A204.1 (cell line): ENCODE results near the gene ZBP1.

Source experiments
- FAIRE-seq: peaks from 2 replicates; lab custom pipeline; 2012; peaks lifted over from hg19 to GRCh38; lab: Jason Lieb, UNC

ZBP1 gene

GRCh38 chr20:57596998-57597939, 23.0 kb downstream of the ZBP1 start:
- no peak for FAIRE-seq

GRCh38 chr20:57596358-57596757, 23.9 kb downstream of the ZBP1 start:
- no peak for FAIRE-seq

GRCh38 chr20:57595041-57596030, 24.9 kb downstream of the ZBP1 start:
- no peak for FAIRE-seq

- FAIRE-seq, result no peak
Observed at GRCh38 chr20:57594092-57594951, 25.9 kb downstream of the ZBP1 start.

GRCh38 chr20:57593134-57593886, 26.9 kb downstream of the ZBP1 start:
- no peak for FAIRE-seq

- no peak for FAIRE-seq
Observed at GRCh38 chr20:57592263-57593092, 27.7 kb downstream of the ZBP1 start.

GRCh38 chr20:57591289-57592229, 28.7 kb downstream of the ZBP1 start:
- no peak for FAIRE-seq

- FAIRE-seq, result no peak
Observed at GRCh38 chr20:57590485-57591288, 29.5 kb downstream of the ZBP1 start.

- no peak for FAIRE-seq
Observed at GRCh38 chr20:57589728-57590484, 30.3 kb downstream of the ZBP1 start.

- FAIRE-seq, result no peak
Observed at GRCh38 chr20:57589123-57589727, 31.0 kb downstream of the ZBP1 start.

- FAIRE-seq, result no peak
Observed at GRCh38 chr20:57588596-57588995, 31.6 kb downstream of the ZBP1 start.

GRCh38 chr20:57587989-57588377, 32.2 kb downstream of the ZBP1 start:
- FAIRE-seq, result no peak

GRCh38 chr20:57587278-57587988, 32.8 kb downstream of the ZBP1 start:
- FAIRE-seq, result no peak

- FAIRE-seq, result no peak
Observed at GRCh38 chr20:57586943-57587277, 33.3 kb downstream of the ZBP1 start.

GRCh38 chr20:57586370-57586793, 33.8 kb downstream of the ZBP1 start:
- FAIRE-seq, result no peak

- FAIRE-seq, result no peak
Observed at GRCh38 chr20:57585466-57586213, 34.6 kb downstream of the ZBP1 start.
